MV-4-11 (cell line): Measurements from ENCODE around the gene KRTAP5-5.

Experiments used
- DNase-seq: peaks from one replicate; lab custom pipeline; 2025; lab: John Stamatoyannopoulos, UW

The KRTAP5-5 gene

DNA sequence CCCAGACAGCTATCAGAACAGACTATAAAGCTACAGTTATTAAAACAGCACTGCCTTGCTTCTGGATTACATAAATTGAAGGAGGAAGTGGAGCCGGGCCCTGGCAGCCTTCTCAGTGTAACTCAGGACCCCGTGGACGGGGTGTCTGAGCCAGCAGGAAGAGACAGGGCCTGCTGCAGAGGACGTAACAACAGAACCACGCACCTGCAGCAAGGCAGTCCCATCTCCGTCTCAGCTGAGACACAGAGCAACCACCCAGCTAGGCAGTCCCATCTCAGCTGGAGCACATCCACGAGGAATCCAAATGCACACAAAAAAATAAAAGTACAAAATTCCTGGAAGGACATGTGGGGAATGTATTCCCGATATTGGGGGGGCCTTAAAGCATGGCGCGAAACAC, 50.3 kb downstream of the KRTAP5-5 start:
- no peak for DNase-seq
